Suprapubic skin (tissue), 4 donors: ENCODE results near the gene MADCAM1. TPM values are rescaled to one million over a fixed set of nuclear protein-coding genes. Genes with fewer than 3 reads are reported as not detected.

Source experiments
- DNase-seq, 2 donors: peaks; one replicate each; pipeline ENCODE4 v3.0.0-alpha.2; 2019; ENCODE audit warnings: low spot score in 2 of 2
- H3K27ac ChIP-seq: fragments of 200-600 bp; sonication (generic); one replicate; pipeline ENCODE4 v1.5.1; 2019
- H3K27me3 ChIP-seq: fragments of 200-600 bp; sonication (generic); one replicate; pipeline ENCODE4 v1.5.1; 2019
- H3K36me3 ChIP-seq: fragments of 200-600 bp; sonication (generic); one replicate; pipeline ENCODE4 v1.5.1; 2019
- H3K4me1 ChIP-seq: fragments of 200-600 bp; sonication (generic); one replicate; pipeline ENCODE4 v1.5.1; 2019
- H3K4me3 ChIP-seq: fragments of 200-600 bp; sonication (generic); one replicate; pipeline ENCODE4 v1.5.1; 2019; ENCODE audit warnings: mild to moderate bottlenecking
- H3K9me3 ChIP-seq: fragments of 200-600 bp; sonication (generic); one replicate; pipeline ENCODE4 v1.5.1; 2019
- CTCF ChIP-seq, 2 donors: fragments of 200-600 bp in 1 of 2; fragments of 450-650 bp in 1 of 2; sonication (generic) in 1 of 2; IDR thresholded peaks; one replicate each; pipeline ENCODE4 v1.5.1; 2016 to 2019; ENCODE audit warnings: antibody characterized with exemption in 2 of 2, mild to moderate bottlenecking in 1 of 2, moderate library complexity in 1 of 2
- EP300 ChIP-seq: sonication (generic); formaldehyde crosslinking; IDR thresholded peaks from one replicate; pipeline ENCODE4 v1.6.1; 2017; ENCODE audit warnings: antibody characterized with exemption
- POLR2A ChIP-seq, 2 donors: fragments of 450-650 bp; IDR thresholded peaks; one replicate each; pipeline ENCODE4 v1.6.1; 2017; ENCODE audit warnings: antibody characterized with exemption in 2 of 2, mild to moderate bottlenecking in 2 of 2, moderate library complexity in 2 of 2
- POLR2AphosphoS5 ChIP-seq, 3 donors: sonication (generic); formaldehyde crosslinking; IDR thresholded peaks; one replicate each; pipeline ENCODE4 v1.6.1; 2017; ENCODE audit warnings: antibody characterized with exemption in 3 of 3
- WGBS: methylation state at CpG from one replicate; pipeline ENCODE4 v1.1.5; 2018; 5-methylcytosine and 5-hydroxymethylcytosine counted together
- total RNA-seq, 4 donors: library from RNA; depleted of rRNA; stranded (reverse); fragments of >200 nt; gene quantifications; one replicate each; pipeline ENCODE4 v1.1.0, GENCODE V29; 2016

The MADCAM1 gene
- total RNA-seq, 4 donors from 2014 or later = 0.64 TPM; not detected in 3

GRCh38 chr19:468587-469256, 27.6 kb upstream of the MADCAM1 start:
- Histone ChIP-seq H3K4me1 (no peaks in the 10 kb centered on the region), H3K4me3 (no peak overlapping the region), H3K27me3 (no peaks in the 10 kb centered on the region), H3K36me3 (no peaks in the 10 kb centered on the region), H3K27ac (no peak overlapping the region), H3K9me3 (no peaks in the 10 kb centered on the region)
- DNase-seq = no peak
- 81% methylated on average over 19 of the region's 27 CpGs for WGBS
- TF ChIP-seq POLR2A (IDR thresholded peaks at IDR 0.05) = no peak
- TF ChIP-seq CTCF (IDR thresholded peaks at IDR 0.05) = no peak
- no peak for TF ChIP-seq EP300

DNA sequence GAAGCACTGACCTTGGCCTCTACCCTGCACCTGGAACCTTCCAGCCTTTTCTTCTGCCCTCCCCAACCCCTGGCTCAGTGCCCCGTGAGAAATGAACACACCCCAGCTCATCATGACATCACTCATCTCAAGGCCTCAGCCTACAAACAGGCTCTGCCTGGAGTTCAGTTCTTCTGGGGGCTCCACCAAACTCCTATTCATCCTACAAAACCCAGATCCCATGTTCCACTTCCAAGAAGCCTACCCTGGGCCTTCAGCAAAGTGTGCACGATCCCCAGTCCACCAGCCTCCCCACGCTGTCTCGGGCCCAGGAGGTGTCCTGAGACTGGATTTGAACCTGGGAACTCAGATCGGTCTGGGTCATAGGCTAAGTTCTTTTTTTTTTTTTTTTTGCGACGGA, 26.5 kb upstream of the MADCAM1 start:
- Histone ChIP-seq H3K4me1 (no peaks in the 10 kb centered on the region), H3K9me3 (no peaks in the 10 kb centered on the region), H3K27ac (no peak overlapping the region), H3K36me3 (no peaks in the 10 kb centered on the region), H3K4me3 (no peak overlapping the region), H3K27me3 (peaks cover 10% of the 10 kb centered on the region)
- DNase-seq = no peak
- TF ChIP-seq POLR2AphosphoS5 (IDR thresholded peaks at IDR 0.05) = no peak
- no peak for TF ChIP-seq POLR2A (IDR thresholded peaks at IDR 0.05)
- no peak for TF ChIP-seq CTCF (IDR thresholded peaks at IDR 0.05)
- TF ChIP-seq EP300 = no peak
- WGBS = 79% methylated on average over 7 of the region's 7 CpGs

GRCh38 chr19:470701-471100, 25.6 kb upstream of the MADCAM1 start:
- Histone ChIP-seq H3K4me1 (no peaks in the 10 kb centered on the region), H3K27me3 (peaks cover 11% of the 10 kb centered on the region), H3K9me3 (no peaks in the 10 kb centered on the region), H3K36me3 (no peaks in the 10 kb centered on the region), H3K4me3 (no peak overlapping the region), H3K27ac (no peak overlapping the region)
- WGBS = 83% methylated on average over 18 of the region's 20 CpGs
- TF ChIP-seq POLR2A (IDR thresholded peaks at IDR 0.05) = no peak
- no peak for TF ChIP-seq POLR2AphosphoS5 (IDR thresholded peaks at IDR 0.05)
- TF ChIP-seq EP300 = no peak
- no peak for TF ChIP-seq CTCF (IDR thresholded peaks at IDR 0.05)
- DNase-seq = no peak

- Histone ChIP-seq H3K9me3 (no peaks in the 10 kb centered on the region), H3K27me3 (peaks cover 11% of the 10 kb centered on the region), H3K36me3 (no peaks in the 10 kb centered on the region), H3K27ac (no peak overlapping the region), H3K4me1 (no peaks in the 10 kb centered on the region), H3K4me3 (no peak overlapping the region)
- TF ChIP-seq EP300 = no peak
- no peak for DNase-seq
- 73% methylated on average over 12 of the region's 23 CpGs for WGBS
Observed at GRCh38 chr19:472005-472858, 24.1 kb upstream of the MADCAM1 start.

DNA sequence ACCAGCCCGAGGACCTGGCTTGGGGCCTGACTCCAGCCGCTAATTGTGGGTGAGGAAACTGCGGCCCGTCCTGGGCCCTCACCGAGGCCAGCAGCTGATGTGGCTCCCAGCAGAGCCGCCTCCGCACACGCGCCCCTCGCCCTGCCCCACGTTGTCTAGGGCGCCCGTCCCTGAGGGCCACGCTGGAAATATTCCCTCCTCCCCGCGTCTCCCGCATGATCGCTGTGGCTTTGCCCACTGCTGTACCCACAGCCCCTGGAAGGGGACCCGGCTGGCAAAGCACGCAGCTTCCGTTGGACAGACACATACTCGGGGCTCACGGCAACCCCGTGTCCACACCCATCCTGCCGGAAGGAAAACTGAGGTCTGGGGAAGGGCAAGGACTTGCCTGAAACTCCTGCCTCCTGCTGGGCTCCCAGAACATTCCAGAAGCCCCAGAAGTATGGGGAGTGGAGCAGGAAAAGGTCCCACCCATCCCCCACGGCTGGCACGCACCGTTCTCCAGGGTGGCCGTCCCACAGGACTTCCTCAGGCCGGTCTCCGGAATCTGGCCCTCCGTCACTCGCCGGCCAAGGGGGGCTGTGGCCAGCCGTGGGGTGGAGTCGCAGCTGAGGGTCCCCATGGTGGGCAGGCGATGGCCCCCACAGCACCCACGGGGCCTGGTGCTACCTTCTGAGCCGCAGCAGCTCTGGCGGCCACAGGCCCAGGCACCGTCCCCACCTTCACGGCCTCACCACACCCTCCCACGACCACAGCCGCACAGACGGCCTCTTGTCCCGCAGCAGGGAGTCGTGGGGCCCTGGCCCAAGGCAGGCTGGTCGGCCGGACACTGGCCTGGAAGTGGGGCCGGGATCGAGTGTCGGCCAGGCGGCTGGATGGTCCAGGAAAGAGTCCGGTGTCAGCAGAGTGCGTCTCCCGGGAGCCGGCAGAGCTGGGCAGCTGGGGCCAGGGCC, 21.9 kb upstream of the MADCAM1 start:
- Histone ChIP-seq H3K36me3 (no peaks in the 10 kb centered on the region), H3K27me3 (peaks cover 11% of the 10 kb centered on the region), H3K4me3 (no peak overlapping the region), H3K9me3 (no peaks in the 10 kb centered on the region), H3K4me1 (no peaks in the 10 kb centered on the region), H3K27ac (no peak overlapping the region)
- WGBS = 80% methylated on average over 2 of the region's 57 CpGs
- no peak for DNase-seq
- TF ChIP-seq POLR2A (IDR thresholded peaks at IDR 0.05) = no peak
- TF ChIP-seq CTCF (IDR thresholded peaks at IDR 0.05) = no peak
- no peak for TF ChIP-seq EP300
- TF ChIP-seq POLR2AphosphoS5 (IDR thresholded peaks at IDR 0.05) = no peak
